ENCODE data around the gene AGO1. TPM values are rescaled to one million over a fixed set of nuclear protein-coding genes. Genes with fewer than 3 reads are reported as not detected.

AGO1 gene
- polyA plus RNA-seq, 1 donor from 2014 or later: 13.0 TPM

DNA sequence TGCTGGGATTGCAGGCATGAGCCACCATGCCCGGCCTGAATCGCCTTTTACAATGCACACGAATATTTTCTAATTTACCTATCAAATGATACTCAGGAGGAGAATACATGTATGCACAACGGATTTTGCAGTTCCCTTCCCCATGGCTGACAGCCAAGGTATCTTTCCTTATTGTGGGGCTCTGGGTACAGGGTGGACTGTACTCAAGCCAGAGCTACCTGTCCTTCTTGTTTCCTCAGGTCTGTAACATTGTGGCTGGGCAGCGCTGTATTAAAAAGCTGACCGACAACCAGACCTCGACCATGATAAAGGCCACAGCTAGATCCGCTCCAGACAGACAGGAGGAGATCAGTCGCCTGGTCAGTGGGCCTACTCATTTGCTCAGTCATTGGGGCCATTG is 18.2 kb downstream of the AGO1 start:
- Histone ChIP-seq H3K27ac (ENCODE audit: low read length) (no peak overlapping the region), H3K4me3 (ENCODE audit: low read length) (no peak overlapping the region), H3F3A (ENCODE audit: insufficient read depth, low read length, poor library complexity, severe bottlenecking) (no peaks in the 10 kb centered on the region), H2AFZ (ENCODE audit: low read depth, low read length) (no peak overlapping the region), H3K4me2 (ENCODE audit: low read length) (no peak overlapping the region), H4K20me1 (ENCODE audit: insufficient read depth) (no peaks in the 10 kb centered on the region), H3K9me3 (ENCODE audit: low read length) (no peaks in the 10 kb centered on the region), H3K36me3 (ENCODE audit: insufficient read depth, low read length) (peaks cover 15% of the 10 kb centered on the region), H3K9ac (ENCODE audit: low read length) (no peak overlapping the region), H3K9me2 (ENCODE audit: insufficient read depth, low read length) (no peaks in the 10 kb centered on the region), H3K79me2 (replicated peaks; ENCODE audit: insufficient read depth, low read length) (no peaks in the 10 kb centered on the region), H3K27me3 (ENCODE audit: insufficient read depth, low read depth, low read length) (no peaks in the 10 kb centered on the region)
- TF ChIP-seq, protein P1, sequence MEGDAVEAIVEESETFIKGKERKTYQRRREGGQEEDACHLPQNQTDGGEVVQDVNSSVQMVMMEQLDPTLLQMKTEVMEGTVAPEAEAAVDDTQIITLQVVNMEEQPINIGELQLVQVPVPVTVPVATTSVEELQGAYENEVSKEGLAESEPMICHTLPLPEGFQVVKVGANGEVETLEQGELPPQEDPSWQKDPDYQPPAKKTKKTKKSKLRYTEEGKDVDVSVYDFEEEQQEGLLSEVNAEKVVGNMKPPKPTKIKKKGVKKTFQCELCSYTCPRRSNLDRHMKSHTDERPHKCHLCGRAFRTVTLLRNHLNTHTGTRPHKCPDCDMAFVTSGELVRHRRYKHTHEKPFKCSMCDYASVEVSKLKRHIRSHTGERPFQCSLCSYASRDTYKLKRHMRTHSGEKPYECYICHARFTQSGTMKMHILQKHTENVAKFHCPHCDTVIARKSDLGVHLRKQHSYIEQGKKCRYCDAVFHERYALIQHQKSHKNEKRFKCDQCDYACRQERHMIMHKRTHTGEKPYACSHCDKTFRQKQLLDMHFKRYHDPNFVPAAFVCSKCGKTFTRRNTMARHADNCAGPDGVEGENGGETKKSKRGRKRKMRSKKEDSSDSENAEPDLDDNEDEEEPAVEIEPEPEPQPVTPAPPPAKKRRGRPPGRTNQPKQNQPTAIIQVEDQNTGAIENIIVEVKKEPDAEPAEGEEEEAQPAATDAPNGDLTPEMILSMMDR (IDR thresholded peaks at IDR 0.05; ENCODE audit: poor library complexity, severe bottlenecking): no peak
- TF ChIP-seq MXI1 (conservative IDR thresholded peaks at IDR 0.05; ENCODE audit: poor library complexity, severe bottlenecking) (no peak), SMC3 (conservative IDR thresholded peaks at IDR 0.05; ENCODE audit: poor library complexity) (no peak), EZH2 (IDR thresholded peaks at IDR 0.05; ENCODE audit: borderline replicate concordance, insufficient read depth, low read length, poor library complexity, severe bottlenecking) (no peak), EP300 (conservative IDR thresholded peaks at IDR 0.05; ENCODE audit: poor library complexity, severe bottlenecking) (no peak), TAF1 (IDR thresholded peaks at IDR 0.05; ENCODE audit: low read depth) (no peak)

DNA sequence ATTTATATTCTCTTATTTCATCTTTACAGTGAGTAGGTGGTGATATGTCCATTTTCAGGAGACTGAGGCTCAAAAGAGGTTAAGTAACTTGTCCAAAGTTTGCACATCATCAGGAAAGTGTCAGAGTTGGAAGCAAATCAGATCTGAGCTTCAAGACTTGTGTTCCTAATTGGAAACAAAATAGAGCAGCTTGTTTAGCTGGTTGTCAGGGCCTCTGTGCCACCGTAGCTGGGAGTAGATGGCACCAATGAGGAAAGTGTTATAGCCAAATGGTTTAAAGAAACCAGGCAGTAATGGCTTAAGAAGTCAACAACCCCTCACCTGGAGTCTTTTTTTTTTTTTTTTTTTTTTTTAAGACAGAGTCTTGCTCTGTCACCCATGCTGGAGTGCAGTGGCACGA is 19.7 kb downstream of the AGO1 start:
- Histone ChIP-seq H3F3A (ENCODE audit: insufficient read depth, low read length, poor library complexity, severe bottlenecking) (no peaks in the 10 kb centered on the region), H2AFZ (ENCODE audit: low read depth, low read length) (no peak overlapping the region), H3K27ac (ENCODE audit: low read length) (no peak overlapping the region), H3K4me3 (ENCODE audit: low read length) (no peak overlapping the region), H3K9me2 (ENCODE audit: insufficient read depth, low read length) (no peaks in the 10 kb centered on the region), H3K79me2 (replicated peaks; ENCODE audit: insufficient read depth, low read length) (no peaks in the 10 kb centered on the region), H3K4me2 (ENCODE audit: low read length) (no peak overlapping the region), H3K9me3 (ENCODE audit: low read length) (no peaks in the 10 kb centered on the region), H3K36me3 (ENCODE audit: insufficient read depth, low read length) (peaks cover 15% of the 10 kb centered on the region), H4K20me1 (ENCODE audit: insufficient read depth) (no peaks in the 10 kb centered on the region), H3K27me3 (ENCODE audit: insufficient read depth, low read depth, low read length) (no peaks in the 10 kb centered on the region), H3K9ac (ENCODE audit: low read length) (no peak overlapping the region)
- TF ChIP-seq MXI1 (conservative IDR thresholded peaks at IDR 0.05; ENCODE audit: poor library complexity, severe bottlenecking) (no peak), EP300 (conservative IDR thresholded peaks at IDR 0.05; ENCODE audit: poor library complexity, severe bottlenecking) (no peak), SMC3 (conservative IDR thresholded peaks at IDR 0.05; ENCODE audit: poor library complexity) (no peak), POLR2AphosphoS5 (IDR thresholded peaks at IDR 0.05) (no peak)
- TF ChIP-seq, protein P2, sequence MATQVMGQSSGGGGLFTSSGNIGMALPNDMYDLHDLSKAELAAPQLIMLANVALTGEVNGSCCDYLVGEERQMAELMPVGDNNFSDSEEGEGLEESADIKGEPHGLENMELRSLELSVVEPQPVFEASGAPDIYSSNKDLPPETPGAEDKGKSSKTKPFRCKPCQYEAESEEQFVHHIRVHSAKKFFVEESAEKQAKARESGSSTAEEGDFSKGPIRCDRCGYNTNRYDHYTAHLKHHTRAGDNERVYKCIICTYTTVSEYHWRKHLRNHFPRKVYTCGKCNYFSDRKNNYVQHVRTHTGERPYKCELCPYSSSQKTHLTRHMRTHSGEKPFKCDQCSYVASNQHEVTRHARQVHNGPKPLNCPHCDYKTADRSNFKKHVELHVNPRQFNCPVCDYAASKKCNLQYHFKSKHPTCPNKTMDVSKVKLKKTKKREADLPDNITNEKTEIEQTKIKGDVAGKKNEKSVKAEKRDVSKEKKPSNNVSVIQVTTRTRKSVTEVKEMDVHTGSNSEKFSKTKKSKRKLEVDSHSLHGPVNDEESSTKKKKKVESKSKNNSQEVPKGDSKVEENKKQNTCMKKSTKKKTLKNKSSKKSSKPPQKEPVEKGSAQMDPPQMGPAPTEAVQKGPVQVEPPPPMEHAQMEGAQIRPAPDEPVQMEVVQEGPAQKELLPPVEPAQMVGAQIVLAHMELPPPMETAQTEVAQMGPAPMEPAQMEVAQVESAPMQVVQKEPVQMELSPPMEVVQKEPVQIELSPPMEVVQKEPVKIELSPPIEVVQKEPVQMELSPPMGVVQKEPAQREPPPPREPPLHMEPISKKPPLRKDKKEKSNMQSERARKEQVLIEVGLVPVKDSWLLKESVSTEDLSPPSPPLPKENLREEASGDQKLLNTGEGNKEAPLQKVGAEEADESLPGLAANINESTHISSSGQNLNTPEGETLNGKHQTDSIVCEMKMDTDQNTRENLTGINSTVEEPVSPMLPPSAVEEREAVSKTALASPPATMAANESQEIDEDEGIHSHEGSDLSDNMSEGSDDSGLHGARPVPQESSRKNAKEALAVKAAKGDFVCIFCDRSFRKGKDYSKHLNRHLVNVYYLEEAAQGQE (IDR thresholded peaks at IDR 0.05; ENCODE audit: borderline replicate concordance): no peak
- TF ChIP-seq, protein P1 (IDR thresholded peaks at IDR 0.05; ENCODE audit: poor library complexity, severe bottlenecking): no peak

Measured in neural cell (in vitro differentiated cells).